ENCODE measurements around the gene OGDHL. TPM values are rescaled to one million over a fixed set of nuclear protein-coding genes. Genes with fewer than 3 reads are reported as not detected.

OGDHL gene
- total and polyA plus RNA-seq, 2 donors = 0.61 to 1.9 TPM

GRCh38 chr10:49691588-49691987 lies 70.5 kb downstream of the OGDHL start:
- Histone ChIP-seq H3K27ac (ENCODE audit: low read depth in 1 of 2, low read length in 1 of 2) (no peak overlapping the region), H3K4me1 (ENCODE audit: control insufficient read depth in 2 of 2, insufficient read depth in 2 of 2, low read length in 2 of 2) (no peaks in the 10 kb centered on the region), H3K9me3 (ENCODE audit: control insufficient read depth in 2 of 2, insufficient read depth in 1 of 2, low read length in 1 of 2) (no peaks in the 10 kb centered on the region), H3K27me3 (ENCODE audit: control insufficient read depth in 2 of 2, insufficient read depth in 1 of 2, low read length in 1 of 2) (peaks cover 9 to 56% of the 10 kb centered on the region in 2 donors), H3K36me3 (ENCODE audit: control insufficient read depth in 2 of 2, insufficient read depth in 2 of 2, low read length in 1 of 2) (no peaks in the 10 kb centered on the region), H3K4me3 (ENCODE audit: low read length in 2 of 2) (no peak overlapping the region)
- no peak for DNase-seq (ENCODE audit: low read depth in 6 of 9, low spot score in 9 of 9)
- WGBS = 42% methylated on average over 9 of the region's 9 CpGs

GRCh38 chr10:49690698-49691356 lies 71.3 kb downstream of the OGDHL start:
- Histone ChIP-seq H3K36me3 (ENCODE audit: control insufficient read depth in 2 of 2, insufficient read depth in 2 of 2, low read length in 1 of 2) (no peaks in the 10 kb centered on the region), H3K9me3 (ENCODE audit: control insufficient read depth in 2 of 2, insufficient read depth in 1 of 2, low read length in 1 of 2) (no peaks in the 10 kb centered on the region), H3K27me3 (ENCODE audit: control insufficient read depth in 2 of 2, insufficient read depth in 1 of 2, low read length in 1 of 2) (peaks cover 9 to 56% of the 10 kb centered on the region in 2 donors), H3K4me1 (ENCODE audit: control insufficient read depth in 2 of 2, insufficient read depth in 2 of 2, low read length in 2 of 2) (no peaks in the 10 kb centered on the region), H3K4me3 (ENCODE audit: low read length in 2 of 2) (no peak overlapping the region), H3K27ac (ENCODE audit: low read depth in 1 of 2, low read length in 1 of 2) (no peak overlapping the region)
- 13% methylated on average over 12 of the region's 12 CpGs for WGBS
- DNase-seq (ENCODE audit: low read depth in 6 of 9, low spot score in 9 of 9) = no peak

GRCh38 chr10:49689882-49690510 lies 72.1 kb downstream of the OGDHL start:
- Histone ChIP-seq H3K27ac (ENCODE audit: low read depth in 1 of 2, low read length in 1 of 2) (no peak overlapping the region), H3K27me3 (ENCODE audit: control insufficient read depth in 2 of 2, insufficient read depth in 1 of 2, low read length in 1 of 2) (peaks cover 9 to 55% of the 10 kb centered on the region in 2 donors), H3K9me3 (ENCODE audit: control insufficient read depth in 2 of 2, insufficient read depth in 1 of 2, low read length in 1 of 2) (no peaks in the 10 kb centered on the region), H3K36me3 (ENCODE audit: control insufficient read depth in 2 of 2, insufficient read depth in 2 of 2, low read length in 1 of 2) (no peaks in the 10 kb centered on the region), H3K4me1 (ENCODE audit: control insufficient read depth in 2 of 2, insufficient read depth in 2 of 2, low read length in 2 of 2) (no peaks in the 10 kb centered on the region), H3K4me3 (ENCODE audit: low read length in 2 of 2) (no peak overlapping the region)
- 17% methylated on average over 12 of the region's 12 CpGs for WGBS
- DNase-seq (ENCODE audit: low read depth in 6 of 9, low spot score in 9 of 9) = no peak

GRCh38 chr10:49688920-49689319 lies 73.2 kb downstream of the OGDHL start:
- WGBS = 22% methylated on average over 7 of the region's 7 CpGs
- Histone ChIP-seq H3K27ac (ENCODE audit: low read depth in 1 of 2, low read length in 1 of 2) (no peak overlapping the region), H3K27me3 (ENCODE audit: control insufficient read depth in 2 of 2, insufficient read depth in 1 of 2, low read length in 1 of 2) (peaks cover 9 to 55% of the 10 kb centered on the region in 2 donors), H3K4me3 (ENCODE audit: low read length in 2 of 2) (no peak overlapping the region), H3K9me3 (ENCODE audit: control insufficient read depth in 2 of 2, insufficient read depth in 1 of 2, low read length in 1 of 2) (no peaks in the 10 kb centered on the region), H3K36me3 (ENCODE audit: control insufficient read depth in 2 of 2, insufficient read depth in 2 of 2, low read length in 1 of 2) (no peaks in the 10 kb centered on the region), H3K4me1 (ENCODE audit: control insufficient read depth in 2 of 2, insufficient read depth in 2 of 2, low read length in 2 of 2) (no peaks in the 10 kb centered on the region)
- DNase-seq (ENCODE audit: low read depth in 6 of 9, low spot score in 9 of 9) = no peak

- Histone ChIP-seq H3K4me1 (ENCODE audit: control insufficient read depth in 2 of 2, insufficient read depth in 2 of 2, low read length in 2 of 2) (no peaks in the 10 kb centered on the region), H3K9me3 (ENCODE audit: control insufficient read depth in 2 of 2, insufficient read depth in 1 of 2, low read length in 1 of 2) (no peaks in the 10 kb centered on the region), H3K27ac (ENCODE audit: low read depth in 1 of 2, low read length in 1 of 2) (no peak overlapping the region), H3K36me3 (ENCODE audit: control insufficient read depth in 2 of 2, insufficient read depth in 2 of 2, low read length in 1 of 2) (no peaks in the 10 kb centered on the region), H3K4me3 (ENCODE audit: low read length in 2 of 2) (no peak overlapping the region), H3K27me3 (ENCODE audit: control insufficient read depth in 2 of 2, insufficient read depth in 1 of 2, low read length in 1 of 2) (peaks cover 9 to 53% of the 10 kb centered on the region in 2 donors)
- no peak for DNase-seq (ENCODE audit: low read depth in 6 of 9, low spot score in 9 of 9)
- WGBS = 32% methylated on average over 8 of the region's 8 CpGs
Observed at GRCh38 chr10:49688261-49688846, 73.8 kb downstream of the OGDHL start.

GRCh38 chr10:49686651-49687050 lies 75.5 kb downstream of the OGDHL start:
- H3K9me3 ChIP-seq (ENCODE audit: control insufficient read depth in 2 of 2, insufficient read depth in 1 of 2, low read length in 1 of 2) = no peaks in the 10 kb centered on the region
- peaks cover 9 to 48% of the 10 kb centered on the region in 2 donors for H3K27me3 ChIP-seq (ENCODE audit: control insufficient read depth in 2 of 2, insufficient read depth in 1 of 2, low read length in 1 of 2)
- H3K4me3 ChIP-seq (ENCODE audit: low read length in 2 of 2) = no peak overlapping the region
- H3K27ac ChIP-seq (ENCODE audit: low read depth in 1 of 2, low read length in 1 of 2) = no peak overlapping the region
- H3K4me1 ChIP-seq (ENCODE audit: control insufficient read depth in 2 of 2, insufficient read depth in 2 of 2, low read length in 2 of 2) = no peaks in the 10 kb centered on the region
- DNase-seq (ENCODE audit: low read depth in 6 of 9, low spot score in 9 of 9) = no peak
- WGBS = 82% methylated on average over 4 of the region's 4 CpGs
- H3K36me3 ChIP-seq (ENCODE audit: control insufficient read depth in 2 of 2, insufficient read depth in 2 of 2, low read length in 1 of 2) = no peaks in the 10 kb centered on the region

Other genes starting within 250 kb of the OGDHL start
- 8.4 TPM for gene ERCC6, start 223.2 kb downstream of the OGDHL start, total RNA-seq
- 6.1 TPM for gene ERCC6, start 223.2 kb downstream of the OGDHL start, polyA plus RNA-seq
- not detected for gene SLC18A3, start 152.0 kb downstream of the OGDHL start, total RNA-seq
- 0.07 TPM for gene SLC18A3, start 152.0 kb downstream of the OGDHL start, polyA plus RNA-seq
- gene CHAT, start 148.3 kb downstream of the OGDHL start, total RNA-seq = 0.09 TPM
- not detected for gene CHAT, start 148.3 kb downstream of the OGDHL start, polyA plus RNA-seq
- not detected for gene C10orf53, start 82.7 kb downstream of the OGDHL start, total RNA-seq
- gene C10orf53, start 82.7 kb downstream of the OGDHL start, polyA plus RNA-seq = 0.05 TPM
- gene PARG, start 179.7 kb upstream of the OGDHL start, total RNA-seq = 30.4 TPM
- gene PARG, start 179.7 kb upstream of the OGDHL start, polyA plus RNA-seq = 10.9 TPM
- 11.0 TPM for gene TIMM23B, start 179.7 kb upstream of the OGDHL start, total RNA-seq
- 9.4 TPM for gene TIMM23B, start 179.7 kb upstream of the OGDHL start, polyA plus RNA-seq
- 6.7 TPM for gene AGAP6, start 226.1 kb upstream of the OGDHL start, total RNA-seq
- 46.3 TPM for gene AGAP6, start 226.1 kb upstream of the OGDHL start, polyA plus RNA-seq